Measurements from ENCODE around the gene OSR1. TPM values are rescaled to one million over a fixed set of nuclear protein-coding genes. Genes with fewer than 3 reads are reported as not detected.
A peak's percentile ranks its signal among the peaks of the same experiment; 100 is the strongest.
"Not testable (repeated sequence)": the region's sequence is repeated elsewhere in the genome, so short reads cannot be mapped to it uniquely, and the experiment has no call there.

The OSR1 gene
- total RNA-seq: 12.9 TPM

- peak; percentile 79 for DNase-seq
Observed at GRCh38 chr2:19358242-19359020, at the start of gene OSR1. OSR1 (minus strand) TSS chr2:19358623; CDS start chr2:19353805, 4,818 bp downstream.

- no peak for DNase-seq
Observed at GRCh38 chr2:19403785-19404184, 45.4 kb upstream of the OSR1 start.

GRCh38 chr2:19392191-19392590 is 33.8 kb upstream of the OSR1 start:
- DNase-seq: no peak

- not testable (repeated sequence) for DNase-seq
Observed at GRCh38 chr2:19389469-19389868, 31.0 kb upstream of the OSR1 start.

- no peak for DNase-seq
Observed at GRCh38 chr2:19380532-19380931, 22.1 kb upstream of the OSR1 start.

- no peak for DNase-seq
Observed at GRCh38 chr2:19378939-19379338, 20.5 kb upstream of the OSR1 start.

GRCh38 chr2:19377717-19378116 is 19.3 kb upstream of the OSR1 start:
- DNase-seq: no peak

GRCh38 chr2:19373352-19373751 is 14.9 kb upstream of the OSR1 start:
- no peak for DNase-seq

- no peak for DNase-seq
Observed at GRCh38 chr2:19371996-19372582, 13.7 kb upstream of the OSR1 start.

GRCh38 chr2:19369341-19369955 is 11.0 kb upstream of the OSR1 start:
- peak; percentile 38 for DNase-seq

GRCh38 chr2:19368760-19369159 is 10.3 kb upstream of the OSR1 start:
- no peak for DNase-seq

GRCh38 chr2:19367326-19367725 is 8.9 kb upstream of the OSR1 start:
- DNase-seq: no peak

GRCh38 chr2:19365126-19365525 is 6.7 kb upstream of the OSR1 start:
- DNase-seq: no peak

- no peak for DNase-seq
Observed at GRCh38 chr2:19364014-19364413, 5.6 kb upstream of the OSR1 start.

GRCh38 chr2:19363474-19363778 is 5.0 kb upstream of the OSR1 start:
- DNase-seq: no peak

- DNase-seq: peak; percentile 91
Observed at GRCh38 chr2:19362755-19363473, 4.5 kb upstream of the OSR1 start.

- DNase-seq: peak; percentile 64
Observed at GRCh38 chr2:19362094-19362754, 3.8 kb upstream of the OSR1 start.

- DNase-seq: no peak
Observed at GRCh38 chr2:19361325-19361990, 3.0 kb upstream of the OSR1 start.

- DNase-seq: no peak
Observed at GRCh38 chr2:19360966-19361321, 2.5 kb upstream of the OSR1 start.

GRCh38 chr2:19360266-19360965 is 2.0 kb upstream of the OSR1 start:
- no peak for DNase-seq

- DNase-seq: no peak
Observed at GRCh38 chr2:19359456-19359855, 1.0 kb upstream of the OSR1 start.

- no peak for DNase-seq
Observed at GRCh38 chr2:19359021-19359357, 566 bp upstream of the OSR1 start.

All from skin of body (tissue), 2 donors.